SW 1271 (cell line): ENCODE results near the gene PKNOX2.

Experiments
- DNase-seq, 2 experiments: peaks; one replicate each; lab custom pipeline; 2025; lab: John Stamatoyannopoulos, UW

Gene PKNOX2

DNA sequence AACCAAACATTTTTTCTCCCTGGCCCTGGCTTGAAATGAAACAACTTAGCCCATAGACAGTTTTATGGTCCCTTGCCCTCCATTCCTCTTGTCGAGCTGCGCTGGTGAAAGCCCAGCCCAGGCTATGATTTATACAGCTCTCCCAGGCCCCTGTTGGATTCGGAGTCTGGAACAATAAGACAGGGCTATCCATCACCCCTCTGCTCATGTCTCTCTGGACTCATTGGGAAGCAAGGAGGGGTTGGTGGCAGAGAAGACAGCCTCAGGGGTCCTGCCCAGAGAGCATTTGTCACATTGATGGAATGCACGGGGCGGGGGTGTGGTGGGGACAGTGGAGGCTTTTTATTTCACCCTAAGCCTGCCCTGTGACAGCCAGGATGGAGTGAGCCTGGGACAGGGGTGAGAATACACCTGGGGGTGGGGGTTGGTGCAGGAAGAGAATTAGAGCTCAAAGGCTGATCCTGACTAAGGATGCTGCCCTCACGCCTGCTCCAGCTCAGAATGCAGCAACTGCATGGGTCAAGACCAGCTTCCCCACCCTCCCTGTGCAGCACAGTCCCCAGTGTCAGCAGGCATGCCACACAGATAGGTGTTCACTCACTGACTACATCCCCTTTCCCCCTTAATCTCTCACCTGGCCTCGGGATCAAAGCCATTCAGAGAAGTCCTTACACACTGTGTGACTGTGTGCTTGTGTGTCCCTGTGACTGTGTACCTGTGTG, 10.0 kb upstream of the PKNOX2 start:
- no peak for DNase-seq

DNA sequence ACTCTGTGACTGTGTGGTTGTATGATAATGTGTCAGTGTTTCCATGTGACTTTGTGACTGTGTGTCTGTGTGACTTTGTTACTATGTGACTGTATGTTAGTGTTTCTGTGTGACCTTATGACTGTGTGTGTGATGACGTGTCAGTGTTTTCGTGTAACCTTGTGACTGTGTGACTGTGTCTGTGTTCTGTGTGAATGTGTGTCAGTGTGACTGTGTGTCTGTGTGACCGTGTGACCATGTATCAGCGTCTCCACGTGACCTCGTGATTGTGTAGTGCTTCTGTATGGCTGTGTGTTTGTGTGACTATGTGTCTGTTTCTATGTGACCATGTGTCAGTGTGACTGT, 9.5 kb upstream of the PKNOX2 start:
- DNase-seq, result no peak

DNA sequence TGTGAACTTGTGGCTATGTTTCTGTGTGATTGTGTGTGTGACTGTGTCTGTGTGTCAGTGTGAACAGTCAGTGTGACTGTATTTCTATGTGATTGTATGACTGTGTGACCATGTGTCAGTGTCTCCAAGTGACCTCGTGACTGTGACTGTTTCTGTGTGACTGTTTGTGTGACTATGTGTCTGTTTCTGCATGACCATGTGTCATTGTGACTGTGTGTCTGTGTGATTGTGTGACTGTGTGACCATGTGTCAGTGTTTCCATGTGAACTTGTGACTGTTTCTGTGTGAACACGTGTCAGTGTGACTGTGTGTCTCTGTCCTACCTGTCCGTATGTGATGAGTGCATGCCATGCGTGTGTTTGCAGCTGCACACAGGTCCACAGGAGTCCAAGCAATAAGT, 8.8 kb upstream of the PKNOX2 start:
- no peak for DNase-seq

DNA sequence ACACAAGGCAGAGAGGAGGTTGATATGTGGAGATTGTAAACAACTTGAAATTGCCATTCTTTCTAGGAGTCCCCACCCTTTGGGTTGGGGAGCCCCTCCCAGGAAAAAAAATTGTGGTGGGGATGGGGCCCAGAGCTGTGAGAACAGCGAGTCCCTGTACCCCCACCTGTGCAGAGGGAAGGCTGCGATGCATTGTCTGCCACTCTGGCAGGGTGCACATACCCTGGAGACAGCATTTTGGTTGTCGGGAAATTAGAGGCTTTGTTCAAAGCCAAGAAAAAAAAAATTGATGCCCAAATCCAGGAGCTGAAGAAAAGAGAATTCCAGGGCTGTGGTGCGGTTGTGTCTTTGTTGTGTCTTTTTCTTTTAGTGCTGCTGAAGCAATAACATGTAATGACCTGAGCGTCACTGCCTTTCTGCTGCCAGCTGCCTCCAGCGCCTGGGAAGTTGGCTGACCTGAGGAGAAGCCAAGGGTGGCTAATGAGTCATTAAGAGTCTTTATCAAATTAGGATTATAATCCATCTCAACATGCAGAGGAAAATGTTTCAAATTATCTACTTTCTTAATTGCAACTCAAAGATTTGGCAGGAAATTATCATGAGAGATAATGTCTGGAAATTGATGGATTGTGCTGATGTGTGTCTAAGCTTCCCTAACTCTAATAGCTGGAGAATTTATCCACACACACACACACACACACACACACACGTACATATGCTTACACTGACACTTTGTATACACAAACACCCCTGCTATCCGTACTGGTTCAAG, 8.0 kb upstream of the PKNOX2 start:
- no peak for DNase-seq

DNA sequence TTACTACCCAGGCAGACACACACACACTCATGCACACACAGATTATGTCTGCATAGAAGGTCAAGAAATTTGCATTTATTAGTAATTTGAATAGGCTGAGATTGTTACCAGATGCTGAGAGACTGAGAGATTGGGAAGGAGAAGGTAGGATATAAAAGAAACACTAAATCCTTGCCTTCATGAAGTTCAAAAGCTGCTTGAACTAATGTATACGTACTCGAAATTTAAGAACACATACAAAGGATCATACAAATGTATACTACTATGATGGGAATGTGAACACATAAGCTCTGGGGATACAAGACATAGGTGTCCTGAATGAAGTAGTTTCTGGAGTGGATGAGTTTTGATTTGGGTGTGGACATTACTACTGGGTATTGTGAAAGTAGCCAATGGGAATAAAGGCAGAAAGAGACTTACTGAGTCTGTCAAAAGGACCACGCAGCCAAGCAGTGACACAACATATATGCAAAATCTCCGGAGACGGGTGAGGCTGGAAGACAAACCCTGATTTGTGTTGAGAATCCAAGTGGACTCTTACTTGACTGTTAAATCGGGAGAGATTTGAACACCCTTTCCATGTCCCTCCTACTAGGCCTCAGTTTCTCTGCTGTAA, 7.3 kb upstream of the PKNOX2 start:
- DNase-seq, result no peak

DNA sequence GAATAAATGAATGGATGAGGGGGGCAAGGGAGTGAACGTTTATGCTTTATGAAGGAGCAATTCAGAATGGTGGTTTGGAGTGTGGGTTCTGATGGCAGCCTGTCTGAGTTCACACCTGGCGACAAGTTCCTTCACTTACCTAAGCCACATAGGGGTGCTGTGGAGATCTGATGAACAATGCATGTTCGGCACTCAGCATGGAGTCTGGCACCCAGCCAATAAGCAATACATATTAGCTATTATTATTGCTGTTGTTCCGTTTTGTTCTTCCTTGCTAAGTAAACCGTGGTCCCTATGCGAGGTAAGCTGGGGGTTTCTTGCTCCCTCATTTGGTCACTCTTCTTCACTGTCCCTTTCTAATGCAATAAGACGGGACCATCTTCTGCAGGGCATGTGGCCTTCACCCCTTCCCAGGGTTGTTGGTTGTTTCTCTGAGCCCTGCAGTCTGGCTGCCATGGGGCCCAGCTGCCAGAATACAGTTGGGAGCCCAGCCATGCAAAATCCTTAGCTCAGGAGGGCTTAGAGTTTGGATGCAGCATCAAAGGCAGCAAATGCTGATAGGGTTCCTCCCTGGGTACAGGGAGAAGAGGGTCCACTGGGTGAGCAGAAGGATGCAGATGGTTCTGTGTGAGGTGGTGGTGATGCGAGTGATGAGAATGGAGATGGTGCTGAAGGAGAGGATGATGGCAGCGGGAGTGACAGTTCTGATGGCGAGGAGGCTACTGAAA, 6.4 kb upstream of the PKNOX2 start:
- no peak for DNase-seq

DNA sequence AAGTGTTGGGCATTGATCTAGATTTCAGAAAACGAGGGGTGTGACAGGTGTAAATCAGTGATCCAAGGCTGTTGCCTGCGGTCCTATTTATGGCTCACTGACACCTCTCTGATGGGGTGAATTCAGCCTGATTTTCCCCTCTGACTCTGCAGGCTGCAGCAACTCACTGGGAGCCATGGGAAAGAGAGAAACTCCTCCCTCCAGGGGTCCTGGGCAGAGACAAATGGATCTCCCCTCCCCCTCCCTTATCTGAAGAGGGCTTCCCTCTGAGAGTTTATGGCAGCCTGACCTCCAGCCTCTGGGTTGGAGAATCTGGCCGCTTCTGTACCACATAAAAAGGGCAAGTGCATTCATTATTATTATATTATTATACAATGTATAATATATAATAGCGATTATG, 1.8 kb upstream of the PKNOX2 start:
- DNase-seq, result no peak

DNA sequence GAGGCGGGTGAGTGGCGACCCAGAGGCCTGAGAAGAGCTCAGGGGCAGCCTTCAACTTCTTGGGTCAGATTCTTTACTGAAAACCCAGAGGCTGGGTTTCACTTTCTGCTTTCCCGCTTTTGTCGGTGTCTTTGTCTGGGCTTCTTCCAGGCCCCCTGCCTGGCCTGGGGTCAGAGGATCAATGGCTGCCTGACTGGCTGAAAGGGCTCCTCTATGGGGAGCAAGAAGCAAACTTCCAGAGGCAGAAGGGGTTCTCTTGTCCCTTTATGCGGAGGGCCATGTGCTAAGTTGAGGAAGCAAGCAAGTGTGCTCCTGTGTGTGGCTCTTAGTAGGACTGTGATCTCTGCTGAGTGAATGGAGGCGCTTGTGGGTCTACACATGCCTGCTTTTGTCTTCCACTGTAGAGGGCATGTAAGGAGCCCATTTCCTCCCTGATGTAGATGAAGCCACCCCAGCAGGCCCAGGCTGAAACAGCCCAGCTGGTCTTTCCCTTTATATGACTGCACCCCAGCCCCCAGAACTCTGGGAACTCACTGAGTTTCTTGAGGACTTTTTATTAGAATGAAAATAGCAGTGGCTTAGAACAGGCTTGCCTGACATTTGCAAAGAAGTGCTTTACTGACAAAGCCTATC, 1.0 kb upstream of the PKNOX2 start:
- DNase-seq, result no peak

DNA sequence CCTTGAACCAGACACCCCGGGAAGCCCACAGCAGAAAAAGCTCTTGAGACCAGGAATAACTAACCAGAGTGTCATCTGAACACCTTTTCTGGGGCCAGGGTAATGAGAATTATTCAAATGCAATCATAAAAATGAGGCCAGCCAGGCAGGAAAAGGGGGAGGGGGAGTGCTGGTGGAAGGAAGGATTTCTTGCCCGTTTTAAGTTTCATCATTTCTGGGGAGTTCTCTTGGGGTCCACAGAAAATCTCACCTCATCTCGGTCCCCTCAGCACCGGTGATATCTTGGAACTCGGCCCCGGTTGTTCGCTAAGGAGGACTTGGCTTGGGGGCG, 495 bp upstream of the PKNOX2 start:
- DNase-seq, result no peak

DNA sequence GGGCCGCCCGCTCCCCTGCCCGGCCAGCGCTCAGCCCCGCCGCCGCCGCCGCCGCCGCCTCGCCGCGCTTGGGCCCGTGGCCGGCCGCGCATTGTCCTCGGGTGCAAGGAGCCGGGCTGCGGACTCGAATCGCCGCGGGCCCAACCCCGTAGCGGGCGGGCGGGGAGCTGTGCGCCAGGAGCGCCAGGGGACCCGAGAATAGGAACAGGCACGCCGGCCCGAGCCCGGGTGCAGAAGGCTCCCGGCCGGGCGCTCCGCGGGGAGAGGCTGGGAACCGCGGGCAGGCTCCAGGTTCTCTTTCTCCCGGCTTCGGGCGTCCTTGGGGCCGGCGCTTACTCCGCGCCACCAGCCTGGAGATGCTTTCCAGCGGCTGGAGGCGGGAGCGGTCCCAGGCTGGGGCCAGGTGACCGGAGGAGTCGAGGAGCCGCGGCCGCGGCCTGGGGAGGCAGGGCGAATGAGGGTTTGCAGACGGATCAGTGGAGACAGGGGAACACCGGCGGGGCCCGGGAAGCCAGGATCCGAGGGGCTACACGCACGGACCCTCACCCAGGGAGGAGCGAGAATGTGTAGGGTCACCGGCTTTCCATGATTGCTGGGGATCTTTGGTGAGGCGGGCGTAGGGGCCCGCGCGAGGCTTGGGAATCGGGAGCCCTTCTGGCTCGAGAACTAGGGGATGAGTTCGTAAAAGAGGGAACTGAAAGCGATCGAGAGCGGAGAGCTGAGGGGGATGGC, 726 bp downstream of the PKNOX2 start:
- no peak for DNase-seq

DNA sequence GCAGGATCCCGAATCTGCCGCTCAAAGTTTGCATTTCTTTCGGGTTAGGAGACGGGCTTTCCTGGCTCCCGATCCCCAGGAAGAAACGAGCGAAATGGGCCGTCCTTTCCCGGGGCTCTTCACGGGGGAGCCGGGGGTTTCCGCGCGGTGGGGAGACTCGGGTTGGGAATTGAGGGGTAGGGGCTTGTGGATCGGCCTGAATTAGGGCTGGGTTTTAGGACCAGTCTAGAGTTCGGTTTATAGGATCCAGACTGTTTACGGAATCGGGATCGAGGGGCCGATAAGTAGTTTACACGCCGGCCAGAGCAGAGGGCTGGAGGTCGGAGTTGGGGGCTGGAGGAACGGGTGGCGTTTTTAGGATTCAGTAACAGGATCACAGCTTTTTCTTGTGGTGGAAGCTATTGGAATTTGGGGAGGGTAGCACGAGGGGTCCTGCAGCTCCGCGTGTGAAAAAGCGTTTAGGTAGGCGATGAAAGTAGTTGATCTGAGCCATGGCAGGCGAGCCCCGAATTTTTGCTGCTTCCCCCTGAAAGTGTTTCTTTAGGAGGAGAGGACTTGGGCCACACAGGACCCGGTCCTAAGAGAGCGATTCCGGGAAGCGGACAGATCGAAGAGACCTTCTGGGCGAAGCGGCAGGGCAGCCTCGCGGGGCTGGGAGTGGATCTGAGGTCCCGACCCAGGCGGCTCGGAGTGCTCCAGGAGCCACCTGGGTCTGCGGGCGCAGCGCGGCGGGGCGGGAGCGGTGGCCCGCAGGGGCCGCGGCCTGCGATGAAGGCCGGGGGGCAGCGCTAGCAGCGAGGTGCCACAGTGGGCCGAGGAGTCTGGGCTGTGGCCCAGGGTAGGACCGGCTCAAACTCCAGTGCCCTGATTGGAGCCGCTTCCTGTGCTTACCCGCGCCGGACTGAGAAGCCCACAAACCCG, 1.6 kb downstream of the PKNOX2 start:
- no peak for DNase-seq

DNA sequence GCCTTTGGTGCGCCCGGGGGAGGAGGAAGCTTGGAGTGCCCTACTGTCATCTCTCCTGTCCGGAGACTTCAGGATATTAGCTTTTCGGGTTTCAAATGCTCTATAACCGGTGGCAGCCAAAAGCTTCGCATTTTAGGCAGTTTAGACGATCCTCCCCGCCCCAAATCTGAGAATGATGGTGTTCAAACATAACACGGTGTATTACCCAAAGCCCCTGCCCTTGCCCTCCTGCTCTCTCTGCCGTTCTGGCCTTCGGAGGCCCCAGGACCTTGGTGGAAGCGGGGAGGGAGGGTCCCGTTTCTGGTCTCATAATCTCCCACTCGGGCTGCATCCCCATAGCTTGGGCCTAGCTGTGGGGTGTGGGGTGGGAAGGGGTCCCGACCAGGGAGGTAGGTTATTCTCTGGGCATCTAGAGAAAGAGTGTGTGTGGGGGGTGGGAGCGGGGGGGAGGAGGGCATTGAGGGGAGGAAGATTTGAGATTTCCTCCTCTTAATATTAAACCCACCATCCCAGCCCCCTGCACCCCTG, 2.3 kb downstream of the PKNOX2 start:
- no peak for DNase-seq

DNA sequence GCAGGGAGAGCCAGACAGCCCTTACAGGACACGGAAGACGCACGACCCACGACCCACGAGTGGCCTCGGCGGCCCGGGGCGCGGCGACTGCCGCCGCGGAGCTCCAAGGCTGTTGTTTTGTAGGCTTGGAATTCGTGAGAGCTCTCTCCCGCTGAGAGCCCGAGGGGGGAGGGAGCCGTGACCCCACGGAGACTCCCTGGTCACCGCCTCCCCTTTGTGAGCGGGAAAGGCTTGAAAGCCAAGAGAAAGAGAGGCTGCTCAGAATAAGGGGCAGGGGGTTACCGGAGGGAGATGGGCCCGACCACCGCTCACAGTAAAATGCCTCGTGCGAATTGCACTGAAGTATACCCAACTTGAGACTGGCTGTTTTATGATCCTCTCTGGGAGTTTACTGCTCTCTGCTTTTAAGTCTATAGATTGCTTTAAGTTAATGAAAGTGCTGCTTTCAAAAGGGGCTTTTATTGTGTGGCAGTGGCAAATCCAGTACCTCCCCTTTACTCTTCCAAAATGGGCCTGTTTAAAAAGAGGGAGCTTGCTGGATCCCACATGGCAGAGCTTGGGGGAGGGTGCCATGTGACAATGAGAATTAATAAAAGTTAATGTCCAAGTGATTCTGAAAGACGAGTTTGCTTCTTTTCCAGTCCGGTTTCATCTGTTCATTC, 2.9 kb downstream of the PKNOX2 start:
- DNase-seq, result no peak

DNA sequence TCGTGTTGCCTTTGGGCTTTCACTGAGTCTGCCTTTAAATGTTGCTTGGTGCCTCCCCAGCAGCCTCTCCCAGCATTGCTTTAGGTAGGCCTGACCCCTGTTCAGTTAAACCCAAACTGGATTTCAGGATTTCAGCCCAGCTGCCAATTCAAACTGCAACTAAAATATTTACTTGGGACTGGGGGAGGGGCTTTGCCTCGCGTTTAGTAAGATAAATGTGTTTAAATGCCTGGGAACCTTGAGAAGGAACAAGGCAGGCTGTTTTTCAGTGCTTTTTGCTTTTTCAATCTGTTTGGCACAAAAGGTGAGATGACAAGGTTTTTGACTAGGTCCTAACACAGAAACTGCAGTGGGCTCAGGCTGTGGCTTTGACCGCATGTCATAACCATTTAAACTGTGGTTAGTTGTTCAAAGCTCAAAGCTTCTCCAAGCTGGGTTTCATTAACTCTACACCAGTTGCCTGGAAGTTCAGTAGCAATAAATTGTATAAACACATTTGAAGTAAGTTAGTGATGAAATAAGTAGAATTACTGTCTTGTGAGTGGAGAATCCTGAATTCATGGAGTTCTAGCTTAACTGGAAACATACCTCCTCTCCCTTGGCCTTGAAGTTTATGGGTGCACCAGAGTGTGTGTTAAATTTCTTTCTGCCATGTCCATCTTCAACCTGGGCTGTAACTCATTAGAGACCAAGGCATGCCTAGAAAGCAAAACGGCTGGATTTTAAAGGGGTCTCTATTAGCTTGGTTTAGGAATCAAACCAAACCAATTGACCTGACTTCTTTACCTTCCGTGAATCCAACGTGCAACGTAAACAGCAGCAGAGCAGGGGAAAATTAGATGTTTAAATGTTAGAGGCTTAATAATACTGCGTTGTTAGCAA, 3.6 kb downstream of the PKNOX2 start:
- DNase-seq, result no peak

DNA sequence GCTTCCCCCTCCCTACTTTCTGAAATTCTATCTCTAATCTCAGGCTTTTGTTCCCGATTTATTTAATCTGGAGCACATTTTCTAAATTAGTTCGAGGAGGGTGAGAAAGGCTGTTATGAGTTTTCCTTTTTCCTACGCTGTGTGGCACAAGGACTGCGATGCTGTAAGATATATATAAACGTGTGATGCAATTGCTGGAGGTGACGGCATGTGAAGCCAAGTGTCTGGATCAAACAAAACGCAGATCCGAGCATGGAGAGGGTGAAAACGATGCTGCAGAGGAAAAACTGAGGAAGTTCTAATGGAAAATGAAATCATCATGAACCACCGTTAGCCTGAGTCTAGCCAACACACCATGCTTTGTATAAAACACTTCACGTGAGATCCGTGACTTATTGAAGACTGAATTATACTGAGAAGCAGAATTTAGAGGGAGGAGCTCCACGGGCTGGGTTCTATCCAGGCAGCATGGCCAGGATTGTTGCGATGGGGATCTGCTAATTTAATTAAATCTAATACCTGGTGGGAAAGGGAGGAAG, 4.4 kb downstream of the PKNOX2 start:
- no peak for DNase-seq

DNA sequence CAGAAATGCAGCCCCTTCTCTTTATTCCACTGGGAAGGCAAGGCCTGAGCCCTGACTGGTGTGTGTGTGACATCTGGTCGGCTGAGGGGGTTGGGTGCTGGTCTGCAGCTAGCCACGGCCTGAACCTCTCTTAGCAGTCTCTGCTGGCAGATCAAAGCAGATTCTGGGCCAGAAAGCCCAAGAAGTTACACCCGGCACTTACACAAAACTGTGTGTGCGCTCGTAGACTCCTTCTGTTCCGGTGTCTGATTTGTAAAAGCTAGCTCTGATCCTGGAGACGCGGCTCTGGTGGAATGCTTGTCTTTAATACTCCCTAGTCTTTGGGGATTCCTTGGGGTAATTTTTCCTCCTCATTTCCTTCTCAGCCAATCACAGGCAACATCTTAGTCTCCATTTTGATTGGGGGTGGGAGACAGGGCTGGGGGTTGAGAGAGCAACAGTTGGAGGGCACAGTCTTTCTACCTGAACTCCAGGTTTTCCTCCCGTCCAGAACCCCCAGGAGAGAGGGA, 5.5 kb downstream of the PKNOX2 start:
- DNase-seq, result no peak

DNA sequence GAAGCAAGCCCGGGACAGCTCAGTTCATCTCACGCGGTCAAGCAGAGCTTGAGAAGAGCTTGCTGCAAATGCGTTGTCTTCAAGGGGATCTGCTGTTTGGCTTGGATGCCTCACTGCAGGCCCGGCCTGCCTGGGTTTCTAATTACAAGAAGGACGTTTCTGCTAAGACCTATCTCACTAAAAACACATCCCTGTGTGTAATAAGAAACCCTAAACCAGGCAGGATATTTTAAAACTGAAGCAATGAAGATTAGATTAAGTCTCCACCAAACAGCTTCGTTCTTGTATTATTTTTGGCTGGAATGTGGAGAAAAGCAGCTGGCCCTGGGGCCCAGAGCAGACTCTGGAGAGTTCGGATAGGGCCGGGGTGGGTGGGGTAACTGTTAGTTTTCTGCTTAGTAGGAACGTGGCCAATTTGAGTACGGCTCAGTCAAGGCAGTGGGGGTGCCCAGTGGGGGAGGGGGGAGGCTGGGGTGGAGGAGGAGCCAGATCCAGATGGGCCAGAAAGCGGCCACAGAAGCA, 6.0 kb downstream of the PKNOX2 start:
- no peak for DNase-seq

DNA sequence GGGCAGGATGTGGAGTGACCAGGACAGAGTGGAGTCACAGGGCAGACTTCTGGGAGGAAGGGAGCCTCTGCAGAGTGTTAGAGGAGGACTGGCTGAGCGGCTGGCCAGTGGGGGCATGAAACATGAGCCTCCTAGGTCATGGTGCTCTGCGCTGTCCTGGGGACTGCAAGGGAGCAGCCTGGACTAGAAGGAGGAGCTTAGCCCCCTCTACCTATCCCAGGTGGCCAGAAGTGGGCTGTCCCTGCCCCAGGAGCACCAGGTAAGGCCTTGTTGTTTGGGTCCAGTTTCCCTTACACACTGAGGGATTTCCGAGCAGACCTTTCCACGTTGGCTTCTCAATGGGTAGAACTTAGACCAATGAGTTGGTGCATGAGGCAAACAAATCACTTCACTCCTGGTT, 7.4 kb downstream of the PKNOX2 start:
- no peak for DNase-seq
